HG03521 (cell line): ENCODE results near the gene STH.
"Not testable (repeated sequence)": the region's sequence is repeated elsewhere in the genome, so short reads cannot be mapped to it uniquely, and the experiment has no call there.

Experiments used
- ATAC-seq: cut with Tn5 transposase; IDR thresholded peaks from one replicate; pipeline ENCODE4 v1.9.1; 2021; ENCODE audit warnings: mild to moderate bottlenecking, moderate library complexity; ENCODE audit not compliant: unreplicated experiment

STH gene

GRCh38 chr17:46002311-46002972 is 3.4 kb downstream of the STH start:
- no peak for ATAC-seq

DNA sequence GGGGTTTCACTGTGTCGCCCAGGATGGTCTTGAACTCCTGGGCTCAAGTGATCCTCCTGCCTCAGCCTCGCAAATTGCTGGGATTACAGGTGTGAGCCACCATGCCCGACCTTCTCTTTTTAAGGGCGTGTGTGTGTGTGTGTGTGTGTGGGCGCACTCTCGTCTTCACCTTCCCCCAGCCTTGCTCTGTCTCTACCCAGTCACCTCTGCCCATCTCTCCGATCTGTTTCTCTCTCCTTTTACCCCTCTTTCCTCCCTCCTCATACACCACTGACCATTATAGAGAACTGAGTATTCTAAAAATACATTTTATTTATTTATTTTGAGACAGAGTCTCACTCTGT is 3.9 kb downstream of the STH start:
- no peak for ATAC-seq

GRCh38 chr17:46003907-46004748 is 5.1 kb downstream of the STH start:
- no peak for ATAC-seq

DNA sequence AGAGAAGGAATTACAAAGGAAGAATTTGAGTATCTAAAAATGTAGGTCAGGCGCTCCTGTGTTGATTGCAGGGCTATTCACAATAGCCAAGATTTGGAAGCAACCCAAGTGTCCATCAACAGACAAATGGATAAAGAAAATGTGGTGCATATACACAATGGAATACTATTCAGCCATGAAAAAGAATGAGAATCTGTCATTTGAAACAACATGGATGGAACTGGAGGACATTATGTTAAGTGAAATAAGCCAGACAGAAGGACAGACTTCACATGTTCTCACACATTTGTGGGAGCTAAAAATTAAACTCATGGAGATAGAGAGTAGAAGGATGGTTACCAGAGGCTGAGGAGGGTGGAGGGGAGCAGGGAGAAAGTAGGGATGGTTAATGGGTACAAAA is 7.0 kb downstream of the STH start:
- not testable (repeated sequence) for ATAC-seq

GRCh38 chr17:46007461-46007965 is 8.5 kb downstream of the STH start:
- ATAC-seq, result no peak

GRCh38 chr17:46008591-46008990 is 9.5 kb downstream of the STH start:
- no peak for ATAC-seq

GRCh38 chr17:46009681-46010596 is 10.9 kb downstream of the STH start:
- no peak for ATAC-seq

GRCh38 chr17:46010597-46011186 is 11.6 kb downstream of the STH start:
- ATAC-seq, result no peak

DNA sequence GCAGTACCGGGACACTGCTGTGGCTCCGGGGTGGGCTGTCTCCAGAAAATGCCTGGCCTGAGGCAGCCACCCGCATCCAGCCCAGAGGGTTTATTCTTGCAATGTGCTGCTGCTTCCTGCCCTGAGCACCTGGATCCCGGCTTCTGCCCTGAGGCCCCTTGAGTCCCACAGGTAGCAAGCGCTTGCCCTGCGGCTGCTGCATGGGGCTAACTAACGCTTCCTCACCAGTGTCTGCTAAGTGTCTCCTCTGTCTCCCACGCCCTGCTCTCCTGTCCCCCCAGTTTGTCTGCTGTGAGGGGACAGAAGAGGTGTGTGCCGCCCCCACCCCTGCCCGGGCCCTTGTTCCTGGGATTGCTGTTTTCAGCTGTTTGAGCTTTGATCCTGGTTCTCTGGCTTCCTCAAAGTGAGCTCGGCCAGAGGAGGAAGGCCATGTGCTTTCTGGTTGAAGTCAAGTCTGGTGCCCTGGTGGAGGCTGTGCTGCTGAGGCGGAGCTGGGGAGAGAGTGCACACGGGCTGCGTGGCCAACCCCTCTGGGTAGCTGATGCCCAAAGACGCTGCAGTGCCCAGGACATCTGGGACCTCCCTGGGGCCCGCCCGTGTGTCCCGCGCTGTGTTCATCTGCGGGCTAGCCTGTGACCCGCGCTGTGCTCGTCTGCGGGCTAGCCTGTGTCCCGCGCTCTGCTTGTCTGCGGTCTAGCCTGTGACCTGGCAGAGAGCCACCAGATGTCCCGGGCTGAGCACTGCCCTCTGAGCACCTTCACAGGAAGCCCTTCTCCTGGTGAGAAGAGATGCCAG is 12.9 kb downstream of the STH start:
- ATAC-seq, result no peak

DNA sequence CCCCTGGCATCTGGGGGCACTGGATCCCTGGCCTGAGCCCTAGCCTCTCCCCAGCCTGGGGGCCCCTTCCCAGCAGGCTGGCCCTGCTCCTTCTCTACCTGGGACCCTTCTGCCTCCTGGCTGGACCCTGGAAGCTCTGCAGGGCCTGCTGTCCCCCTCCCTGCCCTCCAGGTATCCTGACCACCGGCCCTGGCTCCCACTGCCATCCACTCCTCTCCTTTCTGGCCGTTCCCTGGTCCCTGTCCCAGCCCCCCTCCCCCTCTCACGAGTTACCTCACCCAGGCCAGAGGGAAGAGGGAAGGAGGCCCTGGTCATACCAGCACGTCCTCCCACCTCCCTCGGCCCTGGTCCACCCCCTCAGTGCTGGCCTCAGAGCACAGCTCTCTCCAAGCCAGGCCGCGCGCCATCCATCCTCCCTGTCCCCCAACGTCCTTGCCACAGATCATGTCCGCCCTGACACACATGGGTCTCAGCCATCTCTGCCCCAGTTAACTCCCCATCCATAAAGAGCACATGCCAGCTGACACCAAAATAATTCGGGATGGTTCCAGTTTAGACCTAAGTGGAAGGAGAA is 13.5 kb downstream of the STH start:
- no peak for ATAC-seq

DNA sequence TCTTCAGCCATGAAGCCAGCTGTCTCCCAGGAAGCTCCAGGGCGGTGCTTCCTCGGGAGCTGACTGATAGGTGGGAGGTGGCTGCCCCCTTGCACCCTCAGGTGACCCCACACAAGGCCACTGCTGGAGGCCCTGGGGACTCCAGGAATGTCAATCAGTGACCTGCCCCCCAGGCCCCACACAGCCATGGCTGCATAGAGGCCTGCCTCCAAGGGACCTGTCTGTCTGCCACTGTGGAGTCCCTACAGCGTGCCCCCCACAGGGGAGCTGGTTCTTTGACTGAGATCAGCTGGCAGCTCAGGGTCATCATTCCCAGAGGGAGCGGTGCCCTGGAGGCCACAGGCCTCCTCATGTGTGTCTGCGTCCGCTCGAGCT is 14.1 kb downstream of the STH start:
- ATAC-seq, result no peak

- no peak for ATAC-seq
Observed at GRCh38 chr17:46013502-46014165, 14.6 kb downstream of the STH start.

- ATAC-seq, result not testable (repeated sequence)
Observed at GRCh38 chr17:46019408-46019925, 20.4 kb downstream of the STH start.

DNA sequence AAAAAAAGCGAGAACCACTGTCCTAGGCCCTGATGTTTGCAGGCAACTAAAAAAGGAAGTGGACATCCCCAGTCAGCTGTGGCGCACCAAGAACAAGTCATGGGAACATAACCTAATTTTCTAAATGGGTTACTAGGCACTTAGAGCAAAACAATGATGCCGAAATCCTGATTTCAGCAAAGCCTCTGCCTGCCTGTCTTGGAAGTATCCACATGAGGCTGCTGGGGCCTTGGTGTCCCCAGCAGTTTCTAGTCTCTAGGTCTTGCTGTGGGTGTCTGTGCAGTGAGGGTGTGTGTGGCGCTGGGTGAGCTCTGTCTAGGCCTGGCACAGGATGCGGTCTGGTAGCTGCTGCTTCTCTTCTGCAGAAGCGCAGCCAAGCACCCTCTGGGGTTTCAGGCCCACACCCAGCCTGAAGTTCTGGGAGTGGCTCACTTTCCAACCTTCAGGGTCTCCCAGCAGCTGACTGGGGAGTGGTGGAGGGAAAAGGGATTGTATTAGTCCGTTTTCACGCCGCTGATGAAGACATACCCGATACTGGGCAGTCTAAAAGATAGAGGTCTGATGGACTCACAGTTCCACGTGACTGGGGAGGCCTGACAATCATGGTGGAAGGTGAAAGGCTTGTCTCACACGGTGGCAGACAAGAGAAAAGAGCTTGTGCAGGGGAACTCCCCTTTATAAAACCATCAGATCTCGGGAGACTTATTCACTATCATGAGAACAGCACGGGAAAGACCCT is 21.1 kb downstream of the STH start:
- no peak for ATAC-seq

DNA sequence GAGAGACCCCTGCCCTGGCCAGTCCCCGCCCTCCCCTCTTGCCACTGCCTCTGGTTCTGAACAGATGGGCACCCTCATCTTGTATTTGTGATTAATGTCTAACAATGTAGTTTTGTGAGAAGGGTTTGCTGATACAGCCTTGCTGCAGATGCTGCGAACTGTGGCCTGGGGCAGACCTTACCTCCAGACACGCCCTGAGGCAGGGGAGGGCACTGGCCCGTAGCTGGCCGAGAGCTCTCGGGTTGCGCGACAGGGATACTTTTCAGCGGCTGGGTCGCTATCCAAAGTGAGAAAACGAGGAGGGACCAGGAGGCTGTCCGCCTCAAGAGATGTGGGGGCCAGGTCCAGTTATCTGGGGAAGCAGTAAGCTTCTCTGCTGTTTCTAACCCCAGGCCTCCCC is 21.9 kb downstream of the STH start:
- no peak for ATAC-seq

DNA sequence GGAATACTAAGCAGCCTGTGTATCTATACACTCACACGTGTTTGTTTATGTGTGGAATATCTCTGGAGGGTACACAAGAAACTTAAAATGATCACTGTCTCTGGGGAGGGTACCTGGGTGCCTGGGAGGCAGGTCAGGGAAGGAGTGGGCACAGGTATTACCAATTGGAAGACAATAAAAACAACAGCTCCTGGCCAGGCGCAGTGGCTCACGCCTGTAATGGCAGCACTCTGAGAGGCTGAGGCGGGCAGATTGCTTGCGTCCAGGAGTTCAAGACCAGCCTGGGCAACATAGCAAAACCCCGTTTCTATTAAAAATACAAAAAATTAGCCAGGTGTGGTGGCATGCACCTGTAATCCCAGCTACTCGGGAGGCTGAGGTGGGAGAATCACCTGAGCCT is 24.3 kb downstream of the STH start:
- not testable (repeated sequence) for ATAC-seq

- ATAC-seq, result no peak
Observed at GRCh38 chr17:46023783-46024388, 24.8 kb downstream of the STH start.

GRCh38 chr17:46024590-46024989 is 25.5 kb downstream of the STH start:
- ATAC-seq, result no peak
